ENCODE results near the gene FMN2. TPM values are rescaled to one million over a fixed set of nuclear protein-coding genes. Genes with fewer than 3 reads are reported as not detected.

Gene FMN2
- total RNA-seq, 1 experiment from 2014 or later, result 0.59 TPM

DNA sequence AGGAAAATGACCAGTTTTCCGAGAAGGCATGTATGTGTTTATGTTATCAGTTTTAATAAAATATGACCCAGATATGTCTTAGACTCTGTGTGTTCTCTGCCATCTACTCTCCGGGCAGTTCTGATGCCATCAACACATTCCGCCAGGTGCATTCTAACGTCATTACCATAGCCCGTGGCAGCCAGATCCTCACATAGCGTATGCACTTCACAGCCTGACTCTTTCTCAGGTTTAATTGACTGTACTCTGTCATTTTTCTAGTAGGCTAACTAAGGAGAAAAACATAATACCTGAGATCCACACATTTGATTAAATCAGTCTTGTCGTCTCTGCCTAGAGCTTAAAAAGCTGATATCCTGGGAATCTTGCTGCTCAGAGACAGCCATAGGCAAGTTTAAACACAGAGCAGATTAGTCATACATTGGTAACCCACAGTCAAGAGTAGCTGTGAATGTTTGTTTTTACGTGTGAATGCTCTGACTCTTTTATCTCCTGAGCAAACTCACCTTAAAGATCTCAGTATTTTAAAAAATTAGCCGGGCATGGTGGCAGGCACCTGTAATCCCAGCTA is 344.4 kb downstream of the FMN2 start:
- WGBS (ENCODE audit: extremely low coverage, insufficient read length, low lambda C conversion rate), result no CpG with 5 or more reads among the region's 9 CpGs

More for the DNA sequence above, 344.4 kb downstream of the FMN2 start:
- Histone ChIP-seq H4K91ac (ENCODE audit: insufficient read length, low read depth, low read length) (no peak overlapping the region), H2BK20ac (ENCODE audit: low read depth, low read length, poor library complexity, severe bottlenecking) (no peak overlapping the region), H2AFZ (ENCODE audit: low read length) (no peak overlapping the region), H3K27me3 (ENCODE audit: insufficient read depth, low read length) (no peaks in the 10 kb centered on the region), H3K9ac (ENCODE audit: extremely low read depth, insufficient read length, low read length) (no peak overlapping the region), H4K8ac (replicated peaks; ENCODE audit: insufficient read length, low read depth, low read length) (no peak overlapping the region), H3T11ph (ENCODE audit: low read length) (no peak overlapping the region), H3K56ac (ENCODE audit: insufficient read length, low read depth, low read length) (no peak overlapping the region), H3K79me2 (ENCODE audit: insufficient read depth, low read length) (no peaks in the 10 kb centered on the region), H3K9me3 (ENCODE audit: control insufficient read depth, low read depth, low read length) (no peaks in the 10 kb centered on the region), H3K27ac (ENCODE audit: insufficient read length, low read depth, low read length) (no peak overlapping the region), H3K18ac (ENCODE audit: insufficient read length, low read depth, low read length) (no peak overlapping the region), H4K5ac (ENCODE audit: insufficient read length, low read depth, low read length) (no peak overlapping the region), H3K4me1 (ENCODE audit: insufficient read depth, low read length) (no peaks in the 10 kb centered on the region), H2BK5ac (ENCODE audit: insufficient read length, low read length) (no peak overlapping the region), H3K23ac (ENCODE audit: insufficient read length, low read depth, low read length) (no peak overlapping the region), H3K4ac (ENCODE audit: low read depth, low read length) (no peak overlapping the region), H3K23me2 (ENCODE audit: insufficient read length, low read depth, low read length, poor library complexity, severe bottlenecking) (no peaks in the 10 kb centered on the region), H3K4me2 (ENCODE audit: insufficient read depth, insufficient read length, low read length) (no peak overlapping the region), H4K20me1 (ENCODE audit: control insufficient read depth, insufficient read depth, insufficient read length) (no peaks in the 10 kb centered on the region), H2BK120ac (ENCODE audit: low read depth, low read length, poor library complexity, severe bottlenecking) (no peak overlapping the region), H3K14ac (ENCODE audit: insufficient read depth, low read length) (no peak overlapping the region), H3K79me1 (ENCODE audit: insufficient read depth, low read depth, low read length, poor library complexity, severe bottlenecking) (no peaks in the 10 kb centered on the region), H2BK15ac (ENCODE audit: low read depth, low read length) (no peak overlapping the region), H2AK5ac (ENCODE audit: insufficient read length, low read length) (no peak overlapping the region), H2BK12ac (ENCODE audit: insufficient read length, low read depth, low read length) (no peak overlapping the region)
- H3K36me3 Mint-ChIP-seq (ENCODE audit: insufficient read depth in 1 of 3, low read depth in 3 of 3), result no peaks in the 10 kb centered on the region
- H3K4me3 Mint-ChIP-seq, result no peak overlapping the region
- H3K4me1 Mint-ChIP-seq, result no peaks in the 10 kb centered on the region
- H3K27ac Mint-ChIP-seq, result no peak overlapping the region
- no peaks in the 10 kb centered on the region for H3K27me3 Mint-ChIP-seq (ENCODE audit: low read depth)
- TF ChIP-seq, protein P1, sequence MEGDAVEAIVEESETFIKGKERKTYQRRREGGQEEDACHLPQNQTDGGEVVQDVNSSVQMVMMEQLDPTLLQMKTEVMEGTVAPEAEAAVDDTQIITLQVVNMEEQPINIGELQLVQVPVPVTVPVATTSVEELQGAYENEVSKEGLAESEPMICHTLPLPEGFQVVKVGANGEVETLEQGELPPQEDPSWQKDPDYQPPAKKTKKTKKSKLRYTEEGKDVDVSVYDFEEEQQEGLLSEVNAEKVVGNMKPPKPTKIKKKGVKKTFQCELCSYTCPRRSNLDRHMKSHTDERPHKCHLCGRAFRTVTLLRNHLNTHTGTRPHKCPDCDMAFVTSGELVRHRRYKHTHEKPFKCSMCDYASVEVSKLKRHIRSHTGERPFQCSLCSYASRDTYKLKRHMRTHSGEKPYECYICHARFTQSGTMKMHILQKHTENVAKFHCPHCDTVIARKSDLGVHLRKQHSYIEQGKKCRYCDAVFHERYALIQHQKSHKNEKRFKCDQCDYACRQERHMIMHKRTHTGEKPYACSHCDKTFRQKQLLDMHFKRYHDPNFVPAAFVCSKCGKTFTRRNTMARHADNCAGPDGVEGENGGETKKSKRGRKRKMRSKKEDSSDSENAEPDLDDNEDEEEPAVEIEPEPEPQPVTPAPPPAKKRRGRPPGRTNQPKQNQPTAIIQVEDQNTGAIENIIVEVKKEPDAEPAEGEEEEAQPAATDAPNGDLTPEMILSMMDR (conservative IDR thresholded peaks at IDR 0.05), result no peak
- no peaks in the 10 kb centered on the region for H3K9me3 Mint-ChIP-seq
- no peak for DNase-seq
